Coronary artery (tissue), 2 donors: Measurements from ENCODE around the gene IGFBPL1.

Experiments used
- DNase-seq: peaks from one replicate; pipeline ENCODE4 v3.0.0-alpha.2; 2017; ENCODE audit warnings: low spot score
- H3K27ac ChIP-seq, 2 donors: fragments of 200-600 bp; sonication (generic); one replicate each; pipeline ENCODE4 v1.5.1; 2016 to 2019
- H3K4me3 ChIP-seq: fragments of 200-600 bp; sonication (generic); 2 replicates; pipeline ENCODE4 v1.5.1; 2016; ENCODE audit warnings: mild to moderate bottlenecking, moderate library complexity
- CTCF ChIP-seq: fragments of 200-600 bp; sonication (generic); IDR thresholded peaks from one replicate; pipeline ENCODE4 v1.5.1; 2019; ENCODE audit warnings: antibody characterized with exemption

The IGFBPL1 gene

DNA sequence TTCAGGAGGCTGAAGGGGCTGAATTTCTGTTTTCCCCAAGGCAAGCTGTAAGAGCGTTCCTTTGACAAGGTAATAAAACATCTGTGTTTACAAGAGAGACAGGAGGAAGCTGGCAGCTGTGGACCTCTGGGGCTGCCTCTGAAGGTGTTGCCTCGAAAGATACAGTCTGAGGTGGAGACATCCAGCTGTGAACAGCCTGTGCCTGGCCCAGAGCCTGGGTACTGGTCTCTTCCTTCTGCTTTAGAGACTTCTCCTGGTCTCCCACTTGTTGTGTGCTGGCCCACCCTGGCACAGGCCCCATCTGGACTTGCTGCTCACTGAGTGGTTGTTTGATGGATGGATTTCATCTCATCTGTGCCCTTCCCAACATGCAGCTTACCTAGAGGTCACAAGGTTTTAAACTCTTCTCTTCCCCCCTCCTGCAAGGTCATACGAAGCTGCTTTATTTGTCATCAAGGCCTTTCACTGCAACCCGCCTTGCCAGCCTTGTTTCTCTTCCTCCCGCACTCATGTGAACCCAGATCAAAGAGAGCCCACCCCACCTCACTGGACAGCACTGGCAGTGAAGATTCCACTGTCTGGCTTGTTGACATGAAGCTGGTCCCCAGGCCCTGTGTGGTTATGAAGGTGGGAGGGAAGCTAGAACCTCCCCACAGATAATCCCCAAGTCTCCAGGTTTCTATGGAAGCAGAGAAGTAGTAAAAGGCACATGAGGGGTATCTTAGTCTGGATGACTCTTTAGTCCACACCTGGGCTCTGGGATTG is 66.7 kb downstream of the IGFBPL1 start:
- peak; percentile 35 for DNase-seq
- no peak overlapping the region for H3K4me3 ChIP-seq
- H3K27ac ChIP-seq = no peak overlapping the region
- no peak for TF ChIP-seq CTCF

GRCh38 chr9:38356851-38357250 is 67.4 kb downstream of the IGFBPL1 start:
- peak; percentile 46 for DNase-seq
- Histone ChIP-seq H3K27ac (no peak overlapping the region), H3K4me3 (no peak overlapping the region)
- TF ChIP-seq CTCF = no peak
